ENCODE results near the gene SPPL3. TPM values are rescaled to one million over a fixed set of nuclear protein-coding genes. Genes with fewer than 3 reads are reported as not detected.

The SPPL3 gene
- total RNA-seq, 1 donor from 2014 or later, result 10.4 TPM

DNA sequence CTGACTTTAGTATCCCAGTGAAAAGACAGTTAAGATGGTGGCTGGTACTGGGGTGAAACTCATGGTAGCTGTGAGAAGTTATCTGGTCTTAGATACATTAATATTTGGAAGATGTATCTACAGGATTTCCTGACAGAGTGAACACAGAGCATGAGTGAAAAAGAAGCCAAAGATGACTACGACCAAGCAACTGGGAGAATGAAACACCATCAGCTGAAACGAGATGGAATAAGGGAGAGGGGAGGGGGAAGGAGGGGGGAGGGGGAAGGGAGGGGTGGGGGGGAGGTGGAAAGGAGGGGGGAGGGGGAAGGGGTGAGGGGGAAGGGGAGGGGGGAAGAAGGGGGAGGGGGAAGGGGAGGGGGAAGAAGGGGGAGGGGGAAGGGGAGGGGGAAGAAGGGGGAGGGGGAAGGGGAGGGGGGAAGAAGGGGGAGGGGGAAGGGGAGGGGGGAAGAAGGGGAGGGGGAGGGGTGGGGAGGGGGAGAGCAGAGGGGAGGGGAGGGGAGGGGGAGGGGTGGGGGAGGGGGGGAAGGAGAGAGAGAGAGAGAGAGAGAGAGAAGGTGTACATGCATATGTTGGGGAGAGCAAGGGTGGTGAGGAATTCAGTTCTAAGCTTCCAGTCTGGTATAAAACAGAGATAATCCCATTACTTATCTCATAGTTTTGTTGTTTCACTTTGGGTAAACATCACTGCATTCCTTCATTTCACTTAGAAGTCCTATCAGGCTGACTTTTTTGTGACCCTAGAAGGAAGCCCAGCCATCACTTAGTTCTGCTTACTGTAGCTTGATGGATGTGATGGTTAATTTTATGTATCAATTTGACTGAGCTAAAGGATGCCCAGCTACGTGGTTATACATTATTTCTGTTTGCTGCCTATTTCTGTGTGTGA lies 73.9 kb downstream of the SPPL3 start:
- no peak overlapping the region for H3K27ac ChIP-seq (ENCODE audit: low read depth, low read length)
- no peak overlapping the region for H3K4me3 ChIP-seq (ENCODE audit: low read length in 3 of 3)
- no peaks in the 10 kb centered on the region for H3K9me3 ChIP-seq (ENCODE audit: control insufficient read depth in 3 of 3, low read length in 3 of 3)
- peaks cover 15 to 33% (median 19%) of the 10 kb centered on the region in 3 donors for H3K4me1 ChIP-seq (ENCODE audit: control insufficient read depth in 3 of 3, insufficient read depth in 3 of 3, low read length in 3 of 3)
- H3K36me3 ChIP-seq (ENCODE audit: control insufficient read depth in 3 of 3, insufficient read depth in 3 of 3, low read length in 3 of 3), result no peaks in the 10 kb centered on the region
- H3K27me3 ChIP-seq (ENCODE audit: control insufficient read depth in 3 of 3, insufficient read depth in 3 of 3, low read length in 3 of 3), result no peaks in the 10 kb centered on the region
- no peak overlapping the region for H3K9ac ChIP-seq (ENCODE audit: low read depth in 1 of 3, low read length in 3 of 3)

DNA sequence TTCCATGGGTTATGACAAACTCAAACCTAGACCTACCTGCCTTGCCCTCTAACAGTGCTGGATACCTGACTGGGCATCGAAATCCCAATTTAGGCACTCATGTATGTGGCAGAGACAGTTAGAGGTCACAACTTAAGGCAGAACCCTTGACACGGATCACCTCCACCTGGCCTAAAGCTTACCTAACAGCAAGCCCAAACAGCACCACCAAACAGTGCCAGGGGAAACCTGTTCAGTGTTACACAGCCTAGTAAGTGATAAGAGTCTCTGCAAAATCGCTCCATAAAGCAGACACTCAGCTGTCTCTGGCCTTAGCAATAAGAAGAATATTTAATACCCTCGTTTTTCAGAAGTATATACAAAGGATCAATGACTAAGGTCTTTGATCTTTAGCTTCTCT lies 77.8 kb downstream of the SPPL3 start:
- Histone ChIP-seq H3K27me3 (ENCODE audit: control insufficient read depth in 3 of 3, insufficient read depth in 3 of 3, low read length in 3 of 3) (no peaks in the 10 kb centered on the region), H3K27ac (ENCODE audit: low read depth, low read length) (no peak overlapping the region), H3K4me1 (ENCODE audit: control insufficient read depth in 3 of 3, insufficient read depth in 3 of 3, low read length in 3 of 3) (peaks cover 0 to 12% (median 2%) of the 10 kb centered on the region in 3 donors), H3K36me3 (ENCODE audit: control insufficient read depth in 3 of 3, insufficient read depth in 3 of 3, low read length in 3 of 3) (no peaks in the 10 kb centered on the region), H3K9me3 (ENCODE audit: control insufficient read depth in 3 of 3, low read length in 3 of 3) (no peaks in the 10 kb centered on the region), H3K9ac (ENCODE audit: low read depth in 1 of 3, low read length in 3 of 3) (no peak overlapping the region), H3K4me3 (ENCODE audit: low read length in 3 of 3) (no peak overlapping the region)

DNA sequence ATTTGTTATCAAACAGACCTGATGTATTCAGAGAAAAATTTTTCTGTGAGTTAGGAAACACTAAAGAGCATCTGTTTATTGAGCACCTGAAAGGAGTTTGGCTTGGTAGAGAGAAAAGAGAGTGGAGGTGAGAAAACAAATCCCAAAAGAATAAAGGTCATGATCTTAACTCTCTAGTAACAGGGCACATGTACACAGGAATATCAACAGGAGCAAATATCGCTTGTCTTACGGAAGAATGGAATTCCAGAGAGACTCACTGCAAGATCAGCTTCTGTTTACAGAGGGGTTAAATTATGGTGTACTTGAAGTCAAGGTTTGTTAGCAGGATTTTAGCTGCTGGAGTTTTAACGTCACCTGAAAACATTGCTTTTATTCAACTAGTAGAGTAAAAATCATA lies 78.8 kb downstream of the SPPL3 start:
- Histone ChIP-seq H3K4me1 (ENCODE audit: control insufficient read depth in 3 of 3, insufficient read depth in 3 of 3, low read length in 3 of 3) (peaks cover 0 to 4% (median 0%) of the 10 kb centered on the region in 3 donors), H3K4me3 (ENCODE audit: low read length in 3 of 3) (no peak overlapping the region), H3K27ac (ENCODE audit: low read depth, low read length) (no peak overlapping the region), H3K27me3 (ENCODE audit: control insufficient read depth in 3 of 3, insufficient read depth in 3 of 3, low read length in 3 of 3) (no peaks in the 10 kb centered on the region), H3K9ac (ENCODE audit: low read depth in 1 of 3, low read length in 3 of 3) (no peak overlapping the region), H3K36me3 (ENCODE audit: control insufficient read depth in 3 of 3, insufficient read depth in 3 of 3, low read length in 3 of 3) (no peaks in the 10 kb centered on the region), H3K9me3 (ENCODE audit: control insufficient read depth in 3 of 3, low read length in 3 of 3) (no peaks in the 10 kb centered on the region)

DNA sequence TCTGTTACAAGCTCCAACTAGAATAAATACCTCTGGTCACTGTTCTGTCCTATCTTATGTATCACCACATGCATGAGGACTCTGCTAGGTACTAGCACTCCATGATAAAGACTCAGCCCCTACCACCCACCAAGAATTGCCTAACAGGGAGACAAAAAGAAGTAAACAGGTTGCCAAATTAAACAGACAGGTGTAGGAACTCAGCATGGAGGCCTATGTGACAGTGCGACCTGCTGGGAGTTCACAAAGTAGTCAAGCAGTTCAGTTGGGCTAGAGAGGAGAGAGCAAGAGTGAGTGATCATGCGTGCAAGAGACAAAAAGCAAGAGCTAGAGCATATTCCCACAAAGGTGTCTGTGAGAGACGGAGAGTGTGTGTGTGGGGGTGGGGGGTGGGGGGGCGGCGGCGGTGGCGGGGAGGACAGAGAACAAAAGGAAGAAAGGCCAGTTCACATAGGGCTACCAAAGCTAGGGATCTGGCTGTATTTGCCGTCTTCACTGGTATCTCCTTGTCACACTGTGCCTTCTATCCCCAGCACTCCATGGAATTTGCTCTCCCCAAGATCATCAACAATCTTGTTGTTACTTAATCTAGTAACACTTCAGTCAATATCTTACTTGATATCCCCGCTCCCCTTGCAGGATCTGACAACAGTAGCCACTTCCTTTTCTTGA lies 81.2 kb downstream of the SPPL3 start:
- Histone ChIP-seq H3K36me3 (ENCODE audit: control insufficient read depth in 3 of 3, insufficient read depth in 3 of 3, low read length in 3 of 3) (no peaks in the 10 kb centered on the region), H3K9ac (ENCODE audit: low read depth in 1 of 3, low read length in 3 of 3) (no peak overlapping the region), H3K9me3 (ENCODE audit: control insufficient read depth in 3 of 3, low read length in 3 of 3) (no peaks in the 10 kb centered on the region), H3K4me1 (ENCODE audit: control insufficient read depth in 3 of 3, insufficient read depth in 3 of 3, low read length in 3 of 3) (peaks cover 0 to 4% (median 0%) of the 10 kb centered on the region in 3 donors), H3K4me3 (ENCODE audit: low read length in 3 of 3) (no peak overlapping the region), H3K27me3 (ENCODE audit: control insufficient read depth in 3 of 3, insufficient read depth in 3 of 3, low read length in 3 of 3) (no peaks in the 10 kb centered on the region), H3K27ac (ENCODE audit: low read depth, low read length) (no peak overlapping the region)

DNA sequence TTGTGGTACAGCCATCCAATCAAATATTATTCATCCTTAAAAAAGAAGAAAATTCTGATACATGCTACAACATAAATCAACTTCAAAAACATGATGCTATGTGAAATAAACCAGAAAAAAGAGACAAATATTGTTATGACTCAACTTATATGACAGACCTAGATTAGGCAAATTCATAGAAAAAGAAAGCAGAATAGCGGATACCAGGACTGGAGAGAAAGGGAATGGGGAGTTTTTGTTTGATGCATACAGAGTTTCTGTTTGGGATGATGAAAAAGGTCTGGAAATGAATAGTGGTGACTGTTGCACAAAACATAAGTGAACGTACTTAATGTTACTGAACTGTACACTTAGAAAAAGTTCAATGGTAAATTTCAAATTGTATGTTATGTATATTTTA lies 82.3 kb downstream of the SPPL3 start:
- no peaks in the 10 kb centered on the region for H3K9me3 ChIP-seq (ENCODE audit: control insufficient read depth in 3 of 3, low read length in 3 of 3)
- no peaks in the 10 kb centered on the region for H3K36me3 ChIP-seq (ENCODE audit: control insufficient read depth in 3 of 3, insufficient read depth in 3 of 3, low read length in 3 of 3)
- no peaks in the 10 kb centered on the region for H3K27me3 ChIP-seq (ENCODE audit: control insufficient read depth in 3 of 3, insufficient read depth in 3 of 3, low read length in 3 of 3)
- peaks cover 0 to 4% (median 0%) of the 10 kb centered on the region in 3 donors for H3K4me1 ChIP-seq (ENCODE audit: control insufficient read depth in 3 of 3, insufficient read depth in 3 of 3, low read length in 3 of 3)
- H3K9ac ChIP-seq (ENCODE audit: low read depth in 1 of 3, low read length in 3 of 3), result no peak overlapping the region
- no peak overlapping the region for H3K4me3 ChIP-seq (ENCODE audit: low read length in 3 of 3)
- no peak overlapping the region for H3K27ac ChIP-seq (ENCODE audit: low read depth, low read length)

DNA sequence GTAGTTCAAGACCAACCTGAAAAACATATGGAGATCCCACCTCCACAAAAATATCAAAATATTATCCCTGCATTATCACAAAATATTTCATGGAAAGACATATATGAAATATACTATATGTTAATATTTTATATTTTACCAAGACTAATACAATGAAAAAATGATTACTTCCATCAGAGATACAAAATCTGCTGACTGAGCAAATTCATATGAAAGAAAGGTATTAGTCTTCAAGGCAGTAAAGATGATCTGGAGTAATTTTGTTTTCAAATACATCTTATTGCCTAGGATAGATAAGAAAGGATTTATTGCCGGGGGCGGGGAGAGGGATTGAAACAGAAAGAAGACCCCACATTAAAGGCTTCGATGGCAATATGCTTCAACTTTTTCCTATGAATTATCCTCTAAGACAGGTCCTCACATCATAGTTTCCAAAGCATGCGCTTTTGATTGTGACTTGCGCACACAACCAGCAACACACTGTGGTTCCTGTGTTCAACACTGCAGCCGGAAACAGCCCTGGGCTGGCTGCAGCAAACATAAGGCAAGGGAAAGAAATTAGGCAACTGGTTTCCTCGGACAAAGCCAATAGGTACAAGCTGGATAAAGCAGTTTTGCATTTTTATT lies 83.2 kb downstream of the SPPL3 start:
- H3K9me3 ChIP-seq (ENCODE audit: control insufficient read depth in 3 of 3, low read length in 3 of 3), result no peaks in the 10 kb centered on the region
- peaks cover 0 to 4% (median 0%) of the 10 kb centered on the region in 3 donors for H3K4me1 ChIP-seq (ENCODE audit: control insufficient read depth in 3 of 3, insufficient read depth in 3 of 3, low read length in 3 of 3)
- H3K4me3 ChIP-seq (ENCODE audit: low read length in 3 of 3), result no peak overlapping the region
- no peaks in the 10 kb centered on the region for H3K27me3 ChIP-seq (ENCODE audit: control insufficient read depth in 3 of 3, insufficient read depth in 3 of 3, low read length in 3 of 3)
- no peak overlapping the region for H3K9ac ChIP-seq (ENCODE audit: low read depth in 1 of 3, low read length in 3 of 3)
- no peaks in the 10 kb centered on the region for H3K36me3 ChIP-seq (ENCODE audit: control insufficient read depth in 3 of 3, insufficient read depth in 3 of 3, low read length in 3 of 3)
- no peak overlapping the region for H3K27ac ChIP-seq (ENCODE audit: low read depth, low read length)

DNA sequence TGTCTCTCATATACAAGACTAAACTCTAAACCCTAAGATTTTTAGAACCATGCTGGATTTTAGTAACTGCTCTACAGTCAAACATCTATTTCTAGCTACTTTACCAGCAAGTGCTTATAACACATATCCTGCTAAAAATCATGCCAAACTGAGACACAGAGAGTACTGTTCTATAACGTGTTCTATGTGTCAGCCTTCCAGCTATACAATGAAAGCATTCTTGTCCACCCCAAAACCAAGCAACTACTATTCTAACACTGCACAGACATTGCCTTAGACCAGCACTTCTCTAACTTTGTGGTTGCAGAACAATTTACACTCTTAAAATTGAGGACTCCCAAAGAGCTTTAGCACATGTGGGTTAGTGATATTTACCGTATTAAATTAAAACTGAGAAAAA lies 85.7 kb downstream of the SPPL3 start:
- Histone ChIP-seq H3K27ac (ENCODE audit: low read depth, low read length) (no peak overlapping the region), H3K27me3 (ENCODE audit: control insufficient read depth in 3 of 3, insufficient read depth in 3 of 3, low read length in 3 of 3) (no peaks in the 10 kb centered on the region), H3K4me3 (ENCODE audit: low read length in 3 of 3) (no peak overlapping the region), H3K36me3 (ENCODE audit: control insufficient read depth in 3 of 3, insufficient read depth in 3 of 3, low read length in 3 of 3) (no peaks in the 10 kb centered on the region), H3K4me1 (ENCODE audit: control insufficient read depth in 3 of 3, insufficient read depth in 3 of 3, low read length in 3 of 3) (peaks cover 3 to 5% (median 5%) of the 10 kb centered on the region in 3 donors), H3K9me3 (ENCODE audit: control insufficient read depth in 3 of 3, low read length in 3 of 3) (no peaks in the 10 kb centered on the region), H3K9ac (ENCODE audit: low read depth in 1 of 3, low read length in 3 of 3) (no peak overlapping the region)

DNA sequence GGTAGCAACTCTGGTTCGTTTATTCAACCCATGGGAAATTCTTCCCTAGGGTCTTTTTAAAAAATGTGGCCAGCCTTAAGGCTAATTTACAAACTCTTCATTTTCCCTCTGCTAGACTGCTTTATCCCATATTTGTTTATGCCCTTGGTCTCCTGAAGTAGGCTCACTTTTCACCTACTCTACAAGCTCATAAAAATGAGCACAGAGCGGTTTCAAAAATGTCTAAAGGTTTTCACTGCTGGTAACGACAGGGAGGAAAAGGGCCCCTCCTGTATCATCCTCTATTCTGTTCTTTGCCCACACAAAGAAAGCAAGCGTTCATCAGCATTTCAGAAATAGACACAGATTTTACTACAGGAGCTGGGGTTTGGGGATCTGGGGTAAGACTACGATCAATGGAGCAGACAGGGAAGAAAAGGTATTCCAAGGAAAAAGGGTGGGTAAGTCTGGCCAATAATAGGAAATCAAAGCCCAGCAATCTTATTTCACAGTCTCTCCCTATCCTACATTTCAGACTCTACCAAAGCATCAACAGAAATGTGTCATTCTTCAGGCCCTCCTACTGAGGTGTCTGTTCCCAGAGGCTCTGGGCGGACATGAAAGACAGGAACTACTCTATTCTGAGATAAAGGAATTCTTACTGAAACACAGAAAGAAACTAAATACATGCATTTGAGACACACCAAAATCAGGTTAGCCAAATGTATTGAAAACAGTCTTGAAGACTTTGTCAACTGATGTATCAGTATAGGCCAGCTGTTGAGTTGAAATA lies 86.4 kb downstream of the SPPL3 start:
- no peaks in the 10 kb centered on the region for H3K27me3 ChIP-seq (ENCODE audit: control insufficient read depth in 3 of 3, insufficient read depth in 3 of 3, low read length in 3 of 3)
- H3K9ac ChIP-seq (ENCODE audit: low read depth in 1 of 3, low read length in 3 of 3), result no peak overlapping the region
- H3K27ac ChIP-seq (ENCODE audit: low read depth, low read length), result no peak overlapping the region
- H3K4me3 ChIP-seq (ENCODE audit: low read length in 3 of 3), result no peak overlapping the region
- H3K9me3 ChIP-seq (ENCODE audit: control insufficient read depth in 3 of 3, low read length in 3 of 3), result no peaks in the 10 kb centered on the region
- H3K36me3 ChIP-seq (ENCODE audit: control insufficient read depth in 3 of 3, insufficient read depth in 3 of 3, low read length in 3 of 3), result no peaks in the 10 kb centered on the region
- peaks cover 0 to 5% (median 5%) of the 10 kb centered on the region in 3 donors for H3K4me1 ChIP-seq (ENCODE audit: control insufficient read depth in 3 of 3, insufficient read depth in 3 of 3, low read length in 3 of 3)

DNA sequence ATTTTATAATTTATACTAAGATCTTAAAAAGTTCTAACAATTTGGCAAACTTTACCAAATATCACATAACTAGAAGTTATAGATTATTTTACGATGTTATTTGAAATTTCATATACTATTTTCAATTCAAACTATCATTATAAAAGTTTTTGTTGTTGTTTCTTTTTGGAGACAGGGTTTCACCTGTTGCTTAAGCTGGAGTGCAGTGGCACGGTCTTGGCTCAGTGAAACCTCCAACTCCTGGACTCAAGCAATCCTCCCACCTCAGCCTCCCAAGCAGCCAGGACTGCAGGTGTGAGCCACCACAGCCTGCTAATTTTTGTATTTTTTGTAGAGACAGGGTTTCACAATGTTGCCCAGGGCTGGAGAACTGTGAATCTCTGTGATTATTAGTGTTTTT lies 87.8 kb downstream of the SPPL3 start:
- H3K4me3 ChIP-seq (ENCODE audit: low read length in 3 of 3), result no peak overlapping the region
- H3K4me1 ChIP-seq (ENCODE audit: control insufficient read depth in 3 of 3, insufficient read depth in 3 of 3, low read length in 3 of 3), result peaks cover 0 to 5% (median 5%) of the 10 kb centered on the region in 3 donors
- no peaks in the 10 kb centered on the region for H3K36me3 ChIP-seq (ENCODE audit: control insufficient read depth in 3 of 3, insufficient read depth in 3 of 3, low read length in 3 of 3)
- no peaks in the 10 kb centered on the region for H3K27me3 ChIP-seq (ENCODE audit: control insufficient read depth in 3 of 3, insufficient read depth in 3 of 3, low read length in 3 of 3)
- no peak overlapping the region for H3K27ac ChIP-seq (ENCODE audit: low read depth, low read length)
- H3K9ac ChIP-seq (ENCODE audit: low read depth in 1 of 3, low read length in 3 of 3), result no peak overlapping the region
- H3K9me3 ChIP-seq (ENCODE audit: control insufficient read depth in 3 of 3, low read length in 3 of 3), result no peaks in the 10 kb centered on the region
